OCI-M2 (cell line): ENCODE data around the gene ARHGAP15.

Source experiments
- DNase-seq: peaks from one replicate; lab custom pipeline; 2025; ENCODE audit not compliant: unreplicated experiment; lab: John Stamatoyannopoulos, UW

Gene ARHGAP15

GRCh38 chr2:143334837-143335236 is 205.6 kb downstream of the ARHGAP15 start:
- no peak for DNase-seq

- DNase-seq: no peak
Observed at GRCh38 chr2:143336719-143337210, 207.5 kb downstream of the ARHGAP15 start.

- no peak for DNase-seq
Observed at GRCh38 chr2:143341478-143341877, 212.3 kb downstream of the ARHGAP15 start.

- no peak for DNase-seq
Observed at GRCh38 chr2:143344780-143345179, 215.6 kb downstream of the ARHGAP15 start.

- DNase-seq: no peak
Observed at GRCh38 chr2:143345887-143346787, 216.9 kb downstream of the ARHGAP15 start.

GRCh38 chr2:143347271-143347695 is 218.1 kb downstream of the ARHGAP15 start:
- DNase-seq: no peak

GRCh38 chr2:143347901-143348414 is 218.7 kb downstream of the ARHGAP15 start:
- DNase-seq: no peak

- no peak for DNase-seq
Observed at GRCh38 chr2:143354050-143354750, 225.0 kb downstream of the ARHGAP15 start.

- no peak for DNase-seq
Observed at GRCh38 chr2:143355870-143356269, 226.7 kb downstream of the ARHGAP15 start.

GRCh38 chr2:143356336-143356735 is 227.1 kb downstream of the ARHGAP15 start:
- no peak for DNase-seq

GRCh38 chr2:143356736-143357446 is 227.7 kb downstream of the ARHGAP15 start:
- no peak for DNase-seq

- DNase-seq: no peak
Observed at GRCh38 chr2:143357966-143358365, 228.7 kb downstream of the ARHGAP15 start.

- no peak for DNase-seq
Observed at GRCh38 chr2:143361346-143361745, 232.1 kb downstream of the ARHGAP15 start.

GRCh38 chr2:143371616-143372015 is 242.4 kb downstream of the ARHGAP15 start:
- no peak for DNase-seq

- no peak for DNase-seq
Observed at GRCh38 chr2:143375384-143375880, 246.2 kb downstream of the ARHGAP15 start.

GRCh38 chr2:143378996-143379395 is 249.8 kb downstream of the ARHGAP15 start:
- DNase-seq: no peak

- no peak for DNase-seq
Observed at GRCh38 chr2:143379955-143380354, 250.7 kb downstream of the ARHGAP15 start.

GRCh38 chr2:143382573-143382972 is 253.4 kb downstream of the ARHGAP15 start:
- no peak for DNase-seq

- DNase-seq: no peak
Observed at GRCh38 chr2:143383016-143383415, 253.8 kb downstream of the ARHGAP15 start.

GRCh38 chr2:143384111-143384510 is 254.9 kb downstream of the ARHGAP15 start:
- DNase-seq: no peak

GRCh38 chr2:143390171-143390570 is 261.0 kb downstream of the ARHGAP15 start:
- DNase-seq: no peak
